SKM-1 (cell line): ENCODE data around the gene PLCL2.

Experiments used
- DNase-seq: peaks from one replicate; lab custom pipeline; 2025; ENCODE audit not compliant: unreplicated experiment; lab: John Stamatoyannopoulos, UW

The PLCL2 gene

DNA sequence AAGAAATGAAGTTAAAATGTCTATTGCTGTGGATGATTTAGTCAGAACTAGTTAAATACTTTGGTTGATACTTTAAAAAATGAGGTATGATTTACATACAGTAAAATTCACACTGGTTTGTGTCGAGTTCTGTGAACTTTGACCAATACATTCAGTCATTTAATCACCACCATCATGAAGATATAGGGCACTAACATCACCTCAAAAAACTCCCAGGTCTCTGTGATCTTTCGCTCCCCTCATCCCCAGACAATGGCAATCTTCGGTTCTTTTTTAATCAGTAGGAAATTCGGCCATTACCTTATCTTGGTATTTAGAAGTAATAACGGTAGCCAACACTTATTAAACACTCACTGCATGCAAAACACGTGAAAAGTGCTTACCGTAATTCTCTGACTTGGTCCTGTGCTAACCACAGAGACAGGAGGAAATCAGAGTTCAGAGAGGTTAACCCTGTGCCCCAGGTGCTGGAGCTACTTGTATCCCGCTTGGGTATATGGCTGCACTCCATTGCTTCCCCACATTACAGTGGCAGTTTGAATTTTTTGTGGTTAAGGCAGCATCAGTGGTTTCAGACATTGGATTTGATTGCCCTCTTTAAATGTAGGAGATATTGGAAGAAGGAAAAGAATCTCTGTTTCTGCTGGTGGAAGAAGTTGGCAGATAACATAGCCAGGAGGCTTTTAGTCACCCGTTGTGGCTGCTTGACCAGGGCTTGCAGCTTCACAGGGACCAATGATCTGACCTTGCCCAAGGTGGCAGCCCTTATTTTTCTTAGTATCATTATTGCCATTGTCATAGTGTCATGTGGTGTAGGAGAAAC is 4.2 kb downstream of the PLCL2 start:
- DNase-seq = no peak

DNA sequence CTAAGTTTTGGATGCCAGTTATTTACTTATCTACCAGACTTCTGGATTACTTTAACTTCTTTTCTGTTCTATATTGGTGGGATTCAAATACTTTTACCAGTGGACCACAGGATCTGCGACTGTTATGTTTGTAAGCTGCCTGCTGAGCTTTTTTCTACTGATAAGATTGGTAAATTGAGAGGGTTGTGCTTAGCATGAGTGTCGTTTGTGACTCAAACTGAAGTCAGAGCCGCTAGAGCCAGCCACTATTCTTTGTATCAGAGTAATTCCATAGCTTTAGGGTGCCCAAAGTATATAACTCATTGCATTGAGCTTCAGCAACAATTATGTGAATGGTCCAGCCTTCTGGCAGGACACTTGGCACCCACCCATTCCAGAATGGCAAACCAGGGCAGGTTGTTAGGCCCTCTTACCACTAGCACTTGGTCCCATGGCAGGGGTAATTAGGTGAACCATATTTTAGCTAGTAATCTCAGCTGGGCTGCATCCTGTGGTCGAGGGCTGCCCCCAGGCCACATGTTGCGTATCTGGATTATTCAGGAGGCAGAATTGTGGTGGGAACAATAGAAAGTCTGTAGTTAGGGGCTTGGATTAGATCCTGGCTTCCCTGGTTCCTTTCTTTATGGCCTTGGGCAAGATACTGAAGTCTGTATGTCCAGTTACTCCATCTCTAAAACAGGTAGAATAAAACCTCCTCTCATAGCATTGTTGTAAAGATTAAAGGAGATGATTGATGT is 6.0 kb downstream of the PLCL2 start:
- DNase-seq = no peak

DNA sequence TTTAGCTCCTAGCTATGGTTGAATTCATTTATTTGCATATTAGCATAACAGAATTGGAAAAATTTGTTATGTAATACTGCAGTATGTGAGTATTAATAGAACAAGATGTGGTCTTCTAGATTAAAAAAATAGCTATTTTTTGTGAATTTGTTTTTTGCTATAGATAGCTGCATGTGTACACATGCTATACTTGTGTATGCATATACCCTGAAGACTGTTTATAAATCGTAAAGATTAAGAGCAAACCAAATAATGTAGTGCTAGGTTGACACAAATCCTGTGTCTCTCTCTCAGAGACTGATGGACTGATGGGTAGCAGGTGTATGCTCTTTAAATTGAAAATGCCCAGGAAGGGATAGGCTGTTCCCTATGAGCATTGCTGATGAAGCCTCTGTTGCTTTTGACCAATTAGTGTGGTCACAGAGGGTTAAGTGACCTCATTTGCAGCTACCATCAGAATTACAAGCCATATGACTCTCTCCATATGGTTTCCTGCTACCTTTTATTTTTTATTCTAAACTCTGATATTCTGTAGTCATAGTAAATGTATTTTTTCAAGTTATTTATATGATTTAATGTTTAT is 9.0 kb downstream of the PLCL2 start:
- DNase-seq = no peak

DNA sequence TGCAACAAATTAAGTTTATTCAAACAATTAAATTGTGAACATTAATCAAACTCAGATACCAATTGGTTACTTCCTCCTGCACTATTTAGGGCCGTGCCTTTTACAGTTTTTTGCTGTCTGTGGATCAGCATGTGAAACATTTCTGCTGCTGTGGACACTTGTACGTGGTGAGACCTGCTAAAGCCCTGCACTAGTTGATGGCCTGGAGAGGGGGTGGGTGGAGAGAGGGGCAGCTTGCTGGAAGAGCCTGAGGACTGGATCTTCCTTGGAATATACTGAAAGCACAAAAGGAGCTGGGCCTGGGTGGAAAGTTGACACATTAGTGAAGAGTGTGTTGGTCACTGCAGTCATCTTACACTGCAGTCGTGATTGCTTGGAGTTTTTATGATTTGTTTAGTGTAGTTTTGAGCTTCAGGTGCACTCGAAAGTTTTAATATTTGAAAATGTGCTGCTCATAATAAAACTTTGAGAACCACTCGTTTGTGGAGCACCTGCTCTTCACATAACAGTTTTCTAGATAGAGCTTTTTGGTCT is 11.4 kb downstream of the PLCL2 start:
- DNase-seq = no peak

DNA sequence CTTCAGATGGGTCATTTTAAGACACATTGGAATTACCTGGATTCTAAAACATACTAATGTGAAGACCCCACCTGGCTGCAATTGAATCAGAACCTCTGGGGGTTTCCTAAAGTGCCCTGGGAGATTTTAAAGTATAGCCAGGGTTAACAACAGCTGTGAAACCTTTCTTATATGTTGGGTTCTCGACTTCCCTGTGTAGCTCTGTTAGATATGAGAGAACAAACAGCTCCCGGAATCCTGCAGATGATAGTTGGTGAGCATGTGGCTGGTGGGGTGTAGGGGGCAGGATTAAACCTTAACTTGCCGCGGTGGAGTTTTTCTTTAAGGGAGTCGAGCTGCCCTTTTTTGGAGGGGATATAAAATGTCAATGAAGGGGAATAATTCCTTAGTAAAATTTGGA is 12.1 kb downstream of the PLCL2 start:
- DNase-seq = no peak

DNA sequence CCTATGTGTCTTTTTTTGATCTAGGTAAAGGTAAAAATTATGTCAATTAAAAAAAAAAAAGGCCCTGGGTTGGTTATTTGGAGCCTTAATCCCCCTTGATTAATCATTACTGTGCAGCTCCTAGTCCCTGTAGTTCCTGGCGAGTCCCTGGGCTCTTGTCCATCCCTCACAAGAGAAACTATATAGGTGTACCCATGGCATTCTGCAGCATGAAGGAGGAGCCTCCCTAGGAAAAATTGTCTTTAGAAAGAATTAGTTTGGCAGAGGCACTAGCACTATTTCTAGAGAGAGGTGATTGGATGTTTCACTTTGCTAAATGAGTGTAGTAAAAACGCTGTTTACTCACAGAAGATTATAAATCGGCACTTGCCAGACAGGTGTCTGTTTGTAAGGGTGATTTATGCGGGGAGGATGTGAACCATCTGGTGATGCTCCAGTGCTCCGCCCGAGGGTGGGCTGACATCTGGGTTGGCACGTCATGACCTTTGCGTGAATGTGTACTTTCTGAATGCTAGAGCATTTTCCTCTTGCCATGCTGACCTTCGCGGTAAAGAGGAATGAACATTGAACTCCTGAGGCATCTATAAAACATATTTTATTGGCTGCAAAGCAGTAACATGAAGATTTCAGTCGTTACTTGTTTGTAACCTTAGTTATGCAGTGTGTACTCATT is 12.6 kb downstream of the PLCL2 start:
- DNase-seq = no peak

DNA sequence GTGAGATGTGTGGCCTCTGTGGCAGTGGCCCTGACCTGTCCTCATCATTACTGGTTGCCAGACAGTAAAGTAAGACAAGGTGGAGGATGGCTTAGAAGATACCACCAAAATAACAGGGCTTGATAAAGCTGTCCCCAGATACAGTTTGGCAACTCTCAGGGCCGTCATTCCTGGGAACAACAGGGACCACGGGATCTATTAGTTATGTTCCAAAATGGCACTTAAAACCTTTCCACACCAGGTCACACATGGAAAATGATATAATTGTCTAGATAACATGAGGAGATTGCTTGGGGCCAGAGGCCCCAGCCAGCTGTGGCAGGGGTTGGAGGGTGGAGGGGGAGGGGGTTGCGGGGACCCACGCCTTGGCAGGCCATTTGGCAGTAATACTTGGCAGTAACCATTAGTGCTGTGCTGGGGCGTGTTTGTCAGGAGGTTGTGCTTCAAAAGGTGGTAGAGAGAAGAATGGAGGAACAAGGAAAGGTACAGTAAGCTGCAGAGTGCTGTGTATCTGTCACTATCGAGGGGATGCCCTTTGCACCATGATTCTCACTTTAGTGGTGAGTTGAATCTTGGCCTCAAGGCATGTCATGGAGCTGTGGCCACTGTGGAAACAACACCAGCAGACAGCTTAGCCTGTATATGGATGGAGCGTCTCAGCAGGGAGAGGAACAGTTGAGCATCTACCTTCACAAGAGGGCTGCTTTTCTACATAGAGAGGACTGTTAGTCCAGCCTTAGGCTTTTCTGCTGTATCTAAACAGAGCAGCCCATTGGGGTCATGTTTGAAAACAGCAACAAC is 14.0 kb downstream of the PLCL2 start:
- no peak for DNase-seq

DNA sequence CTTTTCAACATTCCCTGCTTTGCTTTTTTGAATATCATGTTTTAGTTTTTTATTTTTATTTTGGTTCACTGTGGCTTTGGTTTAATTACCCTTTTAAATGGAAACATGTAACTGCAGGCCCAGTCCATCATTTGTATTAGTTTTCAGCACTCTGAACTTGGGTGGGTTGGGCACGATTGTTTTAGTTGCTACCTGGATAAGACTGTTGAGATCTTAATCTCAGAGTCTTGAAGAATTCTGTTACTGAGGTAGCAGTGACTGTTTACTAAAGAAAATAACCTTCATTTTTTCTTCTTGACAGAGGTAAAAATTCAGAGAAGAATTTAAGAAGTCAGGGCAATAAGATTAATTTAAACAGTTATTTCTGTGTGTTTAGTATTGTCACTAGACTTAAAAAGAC is 15.2 kb downstream of the PLCL2 start:
- no peak for DNase-seq

DNA sequence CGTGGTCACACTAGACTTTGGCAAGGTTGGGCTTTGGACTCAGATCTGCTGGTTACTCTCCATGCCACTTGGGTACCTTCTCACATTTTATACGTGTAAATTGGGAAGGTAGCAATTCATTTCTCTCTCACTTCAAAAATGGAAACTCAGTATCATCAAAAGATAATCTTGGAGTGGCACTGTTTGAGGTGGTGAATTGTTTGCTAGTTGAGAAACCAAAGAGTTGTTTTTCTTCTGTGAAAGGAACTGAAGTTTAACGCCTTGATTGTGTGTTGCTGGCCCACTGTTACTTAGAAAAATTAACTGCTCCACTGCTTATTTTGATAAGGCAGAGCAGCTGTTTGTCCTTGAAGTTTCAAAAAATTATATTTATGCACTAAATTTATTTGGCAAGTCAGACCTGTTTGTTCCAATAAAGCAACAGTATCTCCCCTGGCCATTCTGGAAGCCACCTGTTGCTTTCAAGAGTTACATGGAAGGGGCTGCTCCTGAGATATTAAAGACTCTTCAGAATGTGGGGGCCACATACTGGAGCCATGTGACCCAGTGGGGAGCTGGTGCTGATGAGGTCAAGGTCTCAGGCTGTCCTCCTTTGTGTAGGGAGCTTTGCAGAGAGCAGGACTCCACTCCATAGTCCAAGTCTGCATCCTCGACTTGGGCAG is 16.2 kb downstream of the PLCL2 start:
- DNase-seq = no peak

DNA sequence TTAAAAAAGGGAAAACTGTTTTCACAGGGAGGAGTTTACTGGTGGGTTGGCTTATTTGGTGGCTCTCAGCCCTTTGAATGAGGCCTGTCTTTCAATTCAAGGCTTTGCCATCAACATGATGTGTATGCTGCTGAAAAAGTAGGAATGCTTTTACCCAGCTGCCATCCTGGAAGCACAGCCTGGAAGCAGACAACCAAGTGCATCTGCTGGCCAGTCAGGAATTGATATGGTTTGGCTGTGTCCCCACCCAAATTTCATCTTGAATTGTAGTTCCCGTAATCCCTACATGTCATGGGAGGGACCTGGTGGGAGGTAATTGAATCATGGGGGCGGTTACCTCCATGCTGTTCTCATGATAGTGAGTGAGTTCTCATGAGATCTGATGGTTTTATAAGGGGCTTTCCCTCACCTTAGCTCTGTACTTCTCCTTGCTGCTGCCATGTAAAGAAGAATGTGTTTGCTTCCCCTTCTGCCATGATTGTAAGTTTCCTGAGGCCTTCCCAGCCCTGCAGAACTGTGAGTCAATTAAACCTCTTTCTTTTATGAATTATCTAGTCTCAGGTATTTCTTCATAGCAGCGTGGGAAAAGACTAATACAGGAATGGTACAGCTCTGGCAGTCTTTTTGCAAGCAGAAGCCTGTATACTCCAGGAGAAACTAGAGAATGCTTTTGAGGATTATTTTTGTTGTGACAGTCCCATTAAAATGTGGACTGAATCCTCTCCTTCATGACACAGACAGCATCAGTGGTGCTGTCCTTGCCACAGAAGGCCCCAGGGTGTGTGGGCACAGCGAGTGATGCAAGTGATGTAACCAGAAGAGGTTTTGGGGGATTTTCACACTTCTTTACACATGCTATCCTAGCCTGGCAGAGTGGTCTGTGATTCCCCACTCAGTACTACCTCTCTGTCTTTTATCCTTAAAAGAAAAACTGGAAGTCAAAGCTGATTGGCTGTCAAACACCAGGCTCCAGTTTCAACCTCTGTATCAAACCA is 20.0 kb downstream of the PLCL2 start:
- DNase-seq = no peak

DNA sequence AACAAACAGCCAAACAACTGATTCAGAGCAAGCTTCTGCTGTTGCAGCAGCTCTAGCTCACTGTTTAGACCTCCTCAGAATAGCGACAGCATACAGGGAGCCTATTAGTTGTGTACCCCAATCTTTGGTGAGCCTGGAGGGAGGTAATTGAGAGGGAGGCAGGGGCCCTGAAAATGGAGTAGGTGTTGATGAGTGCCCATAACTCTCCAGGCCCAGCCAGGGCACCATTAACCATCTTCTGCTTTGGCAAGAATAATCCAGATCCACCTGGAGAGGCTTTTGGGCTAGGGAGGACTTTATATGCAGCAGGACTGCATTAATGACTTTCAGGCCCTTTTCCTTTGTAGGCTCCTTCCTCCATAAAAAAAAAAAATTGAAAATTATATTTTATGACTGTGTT is 20.9 kb downstream of the PLCL2 start:
- no peak for DNase-seq

DNA sequence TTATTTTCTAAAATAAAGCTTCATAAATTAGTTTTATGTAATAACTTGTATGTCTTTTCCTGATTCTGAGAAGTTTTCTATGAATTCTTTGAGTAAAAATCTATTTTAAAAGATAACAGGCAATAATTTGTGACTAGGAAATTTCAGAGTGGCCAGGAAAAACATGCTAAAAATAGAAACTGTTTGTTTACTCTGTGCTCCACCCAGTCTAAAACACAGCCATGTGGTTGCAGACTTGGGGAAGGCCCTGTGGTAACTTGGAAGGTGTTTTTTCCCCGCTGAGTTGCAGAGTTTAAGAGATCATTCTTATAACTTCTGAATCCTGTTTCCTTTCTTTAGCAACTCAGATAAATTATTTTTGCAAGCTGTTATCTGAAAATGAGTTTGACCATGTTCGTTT is 21.9 kb downstream of the PLCL2 start:
- no peak for DNase-seq

DNA sequence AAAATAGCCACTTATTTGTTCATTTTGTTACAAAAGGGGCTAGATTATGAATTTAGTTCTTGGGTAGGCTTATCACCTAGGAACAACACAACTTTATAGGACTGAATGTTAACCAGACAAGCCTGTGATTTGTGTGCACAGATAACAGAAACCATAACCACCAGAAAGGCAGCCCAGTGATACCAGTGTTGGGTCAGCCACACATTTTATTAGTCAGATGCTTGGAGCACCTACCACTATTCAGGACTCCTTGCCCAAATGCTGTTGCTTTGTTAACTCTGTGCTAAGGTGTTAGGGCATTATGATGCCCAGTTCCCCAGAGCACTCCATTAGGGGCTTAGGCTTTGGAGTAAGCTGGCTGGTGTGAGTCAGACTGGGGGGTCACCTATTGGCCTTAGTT is 22.5 kb downstream of the PLCL2 start:
- no peak for DNase-seq

DNA sequence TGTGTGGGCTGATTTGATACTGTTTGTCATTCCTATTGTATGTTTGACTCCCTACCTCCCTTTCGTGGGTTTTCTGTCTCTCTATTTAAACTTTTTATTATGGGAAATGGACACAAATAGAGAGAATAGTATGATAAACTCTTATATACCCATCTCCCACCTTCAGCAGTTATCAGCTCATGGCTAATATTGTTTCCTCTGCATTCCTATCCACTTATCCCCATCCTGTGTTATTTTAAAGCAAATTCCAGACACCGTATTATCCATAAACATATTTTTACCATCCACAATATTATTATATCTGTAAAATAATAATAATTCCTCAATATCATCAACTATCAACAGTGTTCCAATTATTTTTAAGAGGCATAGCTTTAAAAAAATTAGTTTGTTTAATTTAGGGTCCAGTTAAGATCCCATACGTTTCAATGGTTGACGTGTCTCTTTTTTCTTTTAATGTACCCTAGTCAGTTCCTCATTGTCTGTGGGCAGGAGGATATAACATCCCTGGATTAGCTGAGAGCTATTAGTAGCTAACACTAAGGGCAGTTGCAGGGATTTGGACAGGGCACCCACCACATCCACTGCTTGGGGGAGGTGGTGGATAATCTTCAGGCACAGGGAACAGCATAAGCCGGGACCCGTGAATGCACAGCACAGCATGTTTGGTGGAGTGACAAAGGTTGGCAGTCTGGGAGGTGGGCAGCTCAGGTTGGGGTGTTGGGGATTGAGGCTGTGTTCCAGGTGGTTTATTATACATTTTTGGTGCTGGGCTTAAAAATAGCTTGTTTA is 23.5 kb downstream of the PLCL2 start:
- no peak for DNase-seq

DNA sequence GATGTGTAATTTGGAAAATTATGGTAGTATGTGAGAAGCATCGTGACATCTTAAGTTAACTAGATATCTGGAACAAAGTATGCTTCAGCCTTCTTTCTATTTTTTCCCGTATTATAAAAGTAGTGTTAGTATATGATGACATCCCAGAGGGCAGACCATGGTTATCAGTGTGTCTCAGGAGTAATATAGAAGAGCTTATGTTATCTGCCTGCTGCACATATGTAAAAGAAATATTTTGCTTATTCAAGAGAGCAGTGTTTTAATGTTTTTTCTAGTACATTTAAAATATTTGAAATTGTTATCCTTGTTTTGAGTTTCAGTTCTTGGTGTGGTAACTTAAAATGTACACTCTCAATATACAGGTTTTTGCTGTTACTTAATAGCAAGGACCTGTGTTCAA is 24.1 kb downstream of the PLCL2 start:
- no peak for DNase-seq

DNA sequence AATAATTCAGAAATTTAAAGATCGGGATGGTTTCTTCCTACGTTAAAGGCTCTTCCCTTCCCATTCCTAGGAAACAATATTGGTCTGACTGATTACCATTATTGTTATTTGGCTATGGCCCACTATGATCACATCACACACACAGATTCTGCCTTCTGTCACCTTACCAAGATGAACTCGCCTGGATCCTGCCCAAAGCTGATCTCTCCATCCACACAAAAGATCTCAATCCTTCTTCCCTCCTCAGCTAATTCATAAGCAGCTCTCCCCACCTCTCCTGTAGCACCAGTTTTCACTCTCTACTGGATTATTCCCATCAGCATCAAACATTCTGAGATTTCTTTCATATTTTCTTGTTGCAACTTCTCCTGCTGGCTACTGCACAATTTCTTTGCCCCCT is 25.0 kb downstream of the PLCL2 start:
- DNase-seq = no peak

DNA sequence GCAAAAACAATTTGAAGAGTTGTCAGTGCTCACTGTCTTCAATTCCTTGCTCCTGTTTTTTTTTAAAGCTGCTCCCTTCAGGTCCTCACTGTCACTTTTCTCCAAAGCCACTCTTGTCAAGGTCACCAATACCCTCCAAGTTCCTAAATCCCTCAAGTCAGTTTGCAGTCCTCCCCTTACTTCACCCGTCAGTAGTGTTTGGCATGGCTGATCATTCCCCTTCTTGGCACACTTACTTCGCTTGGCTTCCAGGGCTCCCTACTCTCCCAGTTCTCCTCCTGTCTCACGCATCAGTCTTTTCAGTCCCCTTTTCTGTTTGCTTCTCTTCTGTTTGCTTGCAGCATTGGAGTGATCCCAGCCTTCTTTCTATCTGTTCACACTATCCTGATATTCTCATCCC is 25.5 kb downstream of the PLCL2 start:
- DNase-seq = no peak

DNA sequence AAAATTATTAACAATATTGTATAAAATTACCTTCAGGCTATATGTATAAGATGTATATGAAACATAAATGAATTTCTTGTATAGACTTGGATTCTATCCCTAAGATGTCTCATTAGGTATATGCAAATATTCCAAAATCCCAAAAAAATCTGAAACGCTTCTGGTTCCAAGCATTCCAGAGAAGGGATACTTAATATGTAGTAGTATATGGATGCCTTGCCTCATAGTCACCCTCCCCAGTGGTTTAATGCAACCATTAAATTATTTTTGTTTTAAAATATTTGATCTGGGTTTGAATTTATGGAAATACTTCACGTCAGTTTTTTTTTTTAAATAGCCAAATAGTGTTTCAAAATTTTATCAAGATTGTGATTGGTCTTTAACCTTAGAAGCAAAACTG is 27.2 kb downstream of the PLCL2 start:
- DNase-seq = no peak
